Caco-2 (cell line): ENCODE data around the gene RUFY1. TPM values are rescaled to one million over a fixed set of nuclear protein-coding genes. Genes with fewer than 3 reads are reported as not detected.

Source experiments
- BruUV-seq: library from RNA; stranded (reverse); fragments of 400-500 nt; replicated peaks from 2 replicates; lab custom pipeline; 2021; lab: Mats Ljungman, UMichigan
- CTCF ChIA-PET: fragments of 300-600 bp; sonication (Branson Sonifier 250); formaldehyde crosslinking; loops from one replicate; lab custom pipeline; 2022; ENCODE audit warnings: antibody characterized with exemption; lab: Charles Lee
- POLR2A ChIA-PET: fragments of 300-600 bp; sonication (Branson Sonifier 250); formaldehyde crosslinking; loops from one replicate; lab custom pipeline; 2022; ENCODE audit warnings: antibody characterized with exemption; lab: Charles Lee
- DNase-seq, 2 experiments: peaks; one replicate each; pipeline versions ENCODE4 v3.0.0 to v3.0.0-alpha.2; 2020 to 2022
- H3K27me3 ChIP-seq: replicated peaks from 2 replicates; pipeline ENCODE4 v1.6.0; 2011; ENCODE audit warnings: low read length; ENCODE audit not compliant: control insufficient read depth, insufficient read depth
- H3K36me3 ChIP-seq: 2 replicates; pipeline ENCODE4 v1.5.1; 2011; ENCODE audit warnings: low read length; ENCODE audit not compliant: control insufficient read depth, insufficient read depth
- H3K4me1 ChIP-seq: fragments of 250-450 bp; sonication (Bioruptor Pico); 2 replicates; pipeline ENCODE4 v1.5.1; 2020; ENCODE audit warnings: mild to moderate bottlenecking
- H3K4me3 ChIP-seq: 2 replicates; pipeline ENCODE4 v1.5.1; 2011; ENCODE audit warnings: low read depth, mild to moderate bottlenecking, control low read depth, low read length
- H3K9me3 ChIP-seq: fragments of 250-450 bp; sonication (Bioruptor Pico); 2 replicates; pipeline ENCODE4 v1.5.1; 2020; ENCODE audit warnings: mild to moderate bottlenecking, moderate library complexity
- H3K27ac Mint-ChIP-seq: one replicate; pipeline ENCODE4 v1.8.0; 2022; ENCODE audit warnings: mixed read lengths; ENCODE audit not compliant: unreplicated experiment
- H3K27me3 Mint-ChIP-seq: one replicate; pipeline ENCODE4 v1.8.0; 2022; ENCODE audit warnings: mixed read lengths; ENCODE audit not compliant: insufficient read depth, unreplicated experiment
- H3K36me3 Mint-ChIP-seq: one replicate; pipeline ENCODE4 v1.8.0; 2022; ENCODE audit warnings: mild to moderate bottlenecking, mixed read lengths; ENCODE audit not compliant: insufficient read depth, unreplicated experiment
- H3K4me1 Mint-ChIP-seq: one replicate; pipeline ENCODE4 v1.8.0; 2022; ENCODE audit warnings: low read depth, mixed read lengths; ENCODE audit not compliant: unreplicated experiment
- H3K4me3 Mint-ChIP-seq: one replicate; pipeline ENCODE4 v1.8.0; 2022; ENCODE audit warnings: mild to moderate bottlenecking, moderate library complexity, mixed read lengths; ENCODE audit not compliant: unreplicated experiment
- H3K9me3 Mint-ChIP-seq: one replicate; pipeline ENCODE4 v1.8.0; 2022; ENCODE audit warnings: mixed read lengths; ENCODE audit not compliant: unreplicated experiment
- CTCF ChIP-seq, 2 experiments: fragments of 200-600 bp in 1 of 2; IDR thresholded peaks; 1 replicate in 1 of 2; 2 replicates in 1 of 2; pipeline versions ENCODE4 v1.5.1 to v1.8.0; 2011 to 2022; ENCODE audit warnings: antibody characterized with exemption in 1 of 2, control low read depth in 1 of 2, inconsistent platforms in 1 of 2, low read depth in 1 of 2, low read length in 1 of 2, mild to moderate bottlenecking in 1 of 2, moderate library complexity in 1 of 2; ENCODE audit not compliant: insufficient read depth in 1 of 2, severe bottlenecking in 1 of 2, unreplicated experiment in 1 of 2
- intact Hi-C: fragments of 100-400 bp; cut with micrococcal nuclease; formaldehyde crosslinking; loops from one replicate; pipeline ENCODE4 v1.10.0; 2022; ENCODE audit not compliant: unreplicated experiment
- total RNA-seq: library from RNA; stranded (reverse); gene quantifications from 2 replicates; pipeline ENCODE4 v1.2.3, GENCODE V29; 2022

RUFY1 gene
- total RNA-seq, 1 experiment from 2014 or later, result 36.3 TPM

DNA sequence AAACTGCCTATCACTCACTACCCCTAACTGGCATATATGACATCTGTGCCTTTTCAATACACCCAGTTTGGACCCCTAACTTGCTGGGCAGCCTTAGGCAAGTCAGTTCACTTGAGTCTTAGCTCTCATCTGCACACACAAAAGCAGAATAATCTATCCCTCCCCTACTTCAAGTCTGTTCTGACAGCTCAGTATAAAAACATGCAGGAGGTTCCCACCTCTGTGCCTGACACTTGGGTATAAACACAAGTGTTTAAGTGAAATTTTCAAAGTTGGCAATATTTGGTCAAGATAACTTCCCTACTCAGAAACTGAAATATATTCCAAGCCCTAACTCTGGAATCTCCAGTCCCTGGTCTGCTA is 60.5 kb downstream of the RUFY1 start:
- no peak overlapping the region for H3K4me3 Mint-ChIP-seq
- CTCF ChIA-PET, result no interaction called here
- Histone ChIP-seq H3K36me3 (peaks cover 13% of the 10 kb centered on the region), H3K9me3 (no peaks in the 10 kb centered on the region), H3K4me3 (no peak overlapping the region), H3K27me3 (no peaks in the 10 kb centered on the region), H3K4me1 (peaks cover 10% of the 10 kb centered on the region)
- peak overlapping the region; percentile 30 for H3K27ac Mint-ChIP-seq
- POLR2A ChIA-PET, result interaction anchor here (5.6 kb wide), 1 partner anchor 12 kb away, joined by 42 read pairs; the partner anchor contains the start of gene HNRNPH1
- H3K36me3 Mint-ChIP-seq, result peaks cover 100% of the 10 kb centered on the region
- H3K27me3 Mint-ChIP-seq, result no peaks in the 10 kb centered on the region
- no peak for TF ChIP-seq CTCF (IDR thresholded peaks at IDR 0.05; ENCODE audit: insufficient read depth in 1 of 2, low read depth in 1 of 2, low read length in 1 of 2, severe bottlenecking in 1 of 2, unreplicated experiment in 1 of 2)
- no peaks in the 10 kb centered on the region for H3K9me3 Mint-ChIP-seq
- intact Hi-C loops, result no loop called here
- DNase-seq, result peak in 1 of 2 experiments; percentile 1
- BruUV-seq, result no TSS peak
- peaks cover 42% of the 10 kb centered on the region for H3K4me1 Mint-ChIP-seq

GRCh38 chr5:179612577-179613459 is 62.5 kb downstream of the RUFY1 start:
- no TSS peak for BruUV-seq

More at GRCh38 chr5:179612577-179613459, 62.5 kb downstream of the RUFY1 start:
- peaks cover 52% of the 10 kb centered on the region for H3K4me1 Mint-ChIP-seq
- TF ChIP-seq CTCF (IDR thresholded peaks at IDR 0.05; ENCODE audit: insufficient read depth in 1 of 2, low read depth in 1 of 2, low read length in 1 of 2, severe bottlenecking in 1 of 2, unreplicated experiment in 1 of 2), result no peak
- H3K27me3 ChIP-seq, result no peaks in the 10 kb centered on the region
- DNase-seq, result peak in 1 of 2 experiments; percentile 25
- peaks cover 19% of the 10 kb centered on the region for H3K36me3 ChIP-seq
- H3K4me3 ChIP-seq, result no peak overlapping the region
- CTCF ChIA-PET, result no interaction called here
- H3K9me3 ChIP-seq, result no peaks in the 10 kb centered on the region
- peak overlapping the region; percentile 49 for H3K27ac Mint-ChIP-seq
- intact Hi-C loops, result no loop called here
- POLR2A ChIA-PET, result interaction anchor here (1.0 to 5.6 kb wide), 2 partner anchors 10 to 53 kb away, joined by 3 to 42 read pairs; partner anchors contain the start of gene HNRNPH1
- peaks cover 10% of the 10 kb centered on the region for H3K4me1 ChIP-seq
- H3K27me3 Mint-ChIP-seq, result no peaks in the 10 kb centered on the region
- H3K4me3 Mint-ChIP-seq, result peak overlapping the region; percentile 32
- no peaks in the 10 kb centered on the region for H3K9me3 Mint-ChIP-seq
- peaks cover 100% of the 10 kb centered on the region for H3K36me3 Mint-ChIP-seq
